ENCODE measurements around the gene SOS1.
A peak's percentile ranks its signal among the peaks of the same experiment; 100 is the strongest.
"Not testable (repeated sequence)": the region's sequence is repeated elsewhere in the genome, so short reads cannot be mapped to it uniquely, and the experiment has no call there.

Gene SOS1

GRCh38 chr2:38947241-38948239 is 173.3 kb downstream of the SOS1 start:
- Mint-ChIP-seq H3K27me3 (no peaks in the 10 kb centered on the region), H3K27ac (no peak overlapping the region), H3K4me3 (no peak overlapping the region), H3K4me1 (ENCODE audit: low read depth) (peaks cover 30% of the 10 kb centered on the region), H3K36me3 (ENCODE audit: low read depth) (no peaks in the 10 kb centered on the region), H3K9me3 (peaks cover 11% of the 10 kb centered on the region)
- intact Hi-C loops (cut with micrococcal nuclease) = loop anchor here (2.0 kb wide), 1 partner anchor 283 kb away; no protein-coding TSS in a partner anchor

- H3K4me3 Mint-ChIP-seq = no peak overlapping the region
- peaks cover 2% of the 10 kb centered on the region for H3K27me3 Mint-ChIP-seq
- intact Hi-C loops (cut with micrococcal nuclease) = loop anchor here (2.0 kb wide), 1 partner anchor 285 kb away; no protein-coding TSS in a partner anchor
- H3K4me1 Mint-ChIP-seq (ENCODE audit: low read depth) = peaks cover 30% of the 10 kb centered on the region
- H3K27ac Mint-ChIP-seq = peak overlapping the region; percentile 69
- H3K9me3 Mint-ChIP-seq = peaks cover 11% of the 10 kb centered on the region
- H3K36me3 Mint-ChIP-seq (ENCODE audit: low read depth) = no peaks in the 10 kb centered on the region
Measured at GRCh38 chr2:38945911-38946310, 174.9 kb downstream of the SOS1 start.

GRCh38 chr2:38945372-38945771 is 175.5 kb downstream of the SOS1 start:
- Mint-ChIP-seq H3K4me3 (no peak overlapping the region), H3K36me3 (ENCODE audit: low read depth) (no peaks in the 10 kb centered on the region), H3K27me3 (peaks cover 2% of the 10 kb centered on the region), H3K4me1 (ENCODE audit: low read depth) (peaks cover 30% of the 10 kb centered on the region), H3K9me3 (peaks cover 11% of the 10 kb centered on the region), H3K27ac (peak overlapping the region; percentile 69)
- intact Hi-C loops (cut with micrococcal nuclease) = no loop called here

- Mint-ChIP-seq H3K36me3 (ENCODE audit: low read depth) (no peaks in the 10 kb centered on the region), H3K27ac (no peak overlapping the region), H3K4me1 (ENCODE audit: low read depth) (peaks cover 19% of the 10 kb centered on the region), H3K4me3 (no peak overlapping the region), H3K9me3 (no peaks in the 10 kb centered on the region), H3K27me3 (peaks cover 2% of the 10 kb centered on the region)
- intact Hi-C loops (cut with micrococcal nuclease) = no loop called here
Measured at GRCh38 chr2:38943784-38944183, 177.1 kb downstream of the SOS1 start.

GRCh38 chr2:38940746-38941145 is 180.1 kb downstream of the SOS1 start:
- H3K4me3 Mint-ChIP-seq = no peak overlapping the region
- no peak overlapping the region for H3K27ac Mint-ChIP-seq
- H3K27me3 Mint-ChIP-seq = peaks cover 2% of the 10 kb centered on the region
- intact Hi-C loops (cut with micrococcal nuclease) = no loop called here
- H3K36me3 Mint-ChIP-seq (ENCODE audit: low read depth) = no peaks in the 10 kb centered on the region
- no peaks in the 10 kb centered on the region for H3K9me3 Mint-ChIP-seq
- peaks cover 8% of the 10 kb centered on the region for H3K4me1 Mint-ChIP-seq (ENCODE audit: low read depth)

- Mint-ChIP-seq H3K9me3 (no peaks in the 10 kb centered on the region), H3K4me3 (no peak overlapping the region), H3K36me3 (ENCODE audit: low read depth) (no peaks in the 10 kb centered on the region), H3K27me3 (peaks cover 4% of the 10 kb centered on the region), H3K27ac (no peak overlapping the region), H3K4me1 (ENCODE audit: low read depth) (peaks cover 5% of the 10 kb centered on the region)
- intact Hi-C loops (cut with micrococcal nuclease) = no loop called here
Measured at GRCh38 chr2:38937548-38937947, 183.3 kb downstream of the SOS1 start.

- H3K27me3 Mint-ChIP-seq; H3K36me3 Mint-ChIP-seq (ENCODE audit: low read depth); H3K4me1 Mint-ChIP-seq (ENCODE audit: low read depth); H3K9me3 Mint-ChIP-seq; H3K4me3 Mint-ChIP-seq; intact Hi-C loops (cut with micrococcal nuclease); H3K27ac Mint-ChIP-seq: not testable (repeated sequence)
Measured at GRCh38 chr2:38936516-38936915, 184.3 kb downstream of the SOS1 start.

- Mint-ChIP-seq H3K9me3 (no peaks in the 10 kb centered on the region), H3K4me1 (ENCODE audit: low read depth) (peaks cover 5% of the 10 kb centered on the region), H3K4me3 (no peak overlapping the region), H3K27ac (no peak overlapping the region), H3K27me3 (peaks cover 1% of the 10 kb centered on the region), H3K36me3 (ENCODE audit: low read depth) (no peaks in the 10 kb centered on the region)
- intact Hi-C loops (cut with micrococcal nuclease) = no loop called here
Measured at GRCh38 chr2:38935568-38936172, 185.2 kb downstream of the SOS1 start.

GRCh38 chr2:38934742-38935141 is 186.1 kb downstream of the SOS1 start:
- H3K9me3 Mint-ChIP-seq = no peaks in the 10 kb centered on the region
- intact Hi-C loops (cut with micrococcal nuclease) = no loop called here
- H3K36me3 Mint-ChIP-seq (ENCODE audit: low read depth) = no peaks in the 10 kb centered on the region
- peaks cover 5% of the 10 kb centered on the region for H3K4me1 Mint-ChIP-seq (ENCODE audit: low read depth)
- peaks cover 1% of the 10 kb centered on the region for H3K27me3 Mint-ChIP-seq
- no peak overlapping the region for H3K27ac Mint-ChIP-seq
- no peak overlapping the region for H3K4me3 Mint-ChIP-seq

GRCh38 chr2:38933653-38934052 is 187.2 kb downstream of the SOS1 start:
- Mint-ChIP-seq H3K27me3 (peaks cover 1% of the 10 kb centered on the region), H3K27ac (no peak overlapping the region), H3K4me1 (ENCODE audit: low read depth) (peaks cover 5% of the 10 kb centered on the region), H3K9me3 (no peaks in the 10 kb centered on the region), H3K4me3 (no peak overlapping the region), H3K36me3 (ENCODE audit: low read depth) (no peaks in the 10 kb centered on the region)
- intact Hi-C loops (cut with micrococcal nuclease) = no loop called here

GRCh38 chr2:38932586-38932985 is 188.3 kb downstream of the SOS1 start:
- Mint-ChIP-seq H3K4me1 (ENCODE audit: low read depth) (peaks cover 5% of the 10 kb centered on the region), H3K9me3 (no peaks in the 10 kb centered on the region), H3K27me3 (peaks cover 1% of the 10 kb centered on the region), H3K4me3 (no peak overlapping the region), H3K36me3 (ENCODE audit: low read depth) (no peaks in the 10 kb centered on the region), H3K27ac (no peak overlapping the region)
- intact Hi-C loops (cut with micrococcal nuclease) = no loop called here
